SK-N-SH (cell line): ENCODE data around the gene CLSTN2. TPM values are rescaled to one million over a fixed set of nuclear protein-coding genes. Genes with fewer than 3 reads are reported as not detected.

ENCODE experiments used
- CTCF ChIA-PET: fragments of 300-600, 350-600 bp; formaldehyde crosslinking; extraction: SDS; loops from one replicate; lab custom pipeline; 2021; lab: Yijun Ruan, JAX
- POLR2A ChIA-PET: fragments of 350-600 bp; sonication (Branson Sonifier 250); formaldehyde crosslinking; extraction: SDS; loops from one replicate; lab custom pipeline; 2020; ENCODE audit warnings: antibody characterized with exemption, inconsistent platforms; lab: Yijun Ruan, JAX
- DNase-seq: peaks from one replicate; pipeline ENCODE4 v3.0.0; 2012
- H2AFZ ChIP-seq: fragments of 200-600 bp; sonication (generic); 2 replicates; pipeline ENCODE4 v1.8.1; 2016; ENCODE audit warnings: antibody characterized with exemption, mild to moderate bottlenecking, low read depth
- H3F3A ChIP-seq: fragments of 200-600 bp; sonication (generic); replicated peaks from 2 replicates; pipeline ENCODE3; 2016; ENCODE audit warnings: antibody characterized with exemption, mild to moderate bottlenecking; ENCODE audit not compliant: insufficient read depth
- H3K27ac ChIP-seq, 2 experiments: fragments of 200-500 bp in 1 of 2; fragments of 200-600 bp in 1 of 2; sonication (Bioruptor generic) in 1 of 2; sonication (generic), shearing (Covaris generic) in 1 of 2; 2 replicates each; pipeline versions ENCODE4 v1.5.1 to v1.6.1; 2014 to 2016; ENCODE audit warnings: low read depth in 2 of 2, inconsistent platforms in 1 of 2, low read length in 1 of 2, mild to moderate bottlenecking in 1 of 2, mixed read lengths in 1 of 2
- H3K27me3 ChIP-seq: fragments of 200-600 bp; sonication (generic), shearing (Covaris generic); 2 replicates; pipeline ENCODE4 v1.6.1; 2016; ENCODE audit warnings: mixed run types; ENCODE audit not compliant: insufficient read depth
- H3K36me3 ChIP-seq, 2 experiments: fragments of 200-500 bp in 1 of 2; fragments of 200-600 bp in 1 of 2; sonication (Bioruptor generic) in 1 of 2; sonication (generic) in 1 of 2; replicated peaks in 1 of 2; 2 replicates each; pipeline versions ENCODE3 to v1.5.1; 2014 to 2016; ENCODE audit warnings: low read length in 1 of 2, mild to moderate bottlenecking in 1 of 2; ENCODE audit not compliant: insufficient read depth in 2 of 2, control insufficient read depth in 1 of 2
- H3K4me1 ChIP-seq, 2 experiments: fragments of 200-500 bp in 1 of 2; fragments of 200-600 bp in 1 of 2; sonication (Bioruptor generic) in 1 of 2; sonication (generic), shearing (Covaris generic) in 1 of 2; 2 replicates each; pipeline versions ENCODE4 v1.5.1 to v1.6.1; 2014 to 2016; ENCODE audit warnings: low read depth in 1 of 2, low read length in 1 of 2, mixed run types in 1 of 2; ENCODE audit not compliant: insufficient read depth in 2 of 2, control insufficient read depth in 1 of 2
- H3K4me2 ChIP-seq: fragments of 200-600 bp; sonication (generic), shearing (Covaris generic); 2 replicates; pipeline ENCODE4 v1.6.1; 2017; ENCODE audit warnings: mixed run types
- H3K4me3 ChIP-seq, 2 experiments: fragments of 200-500 bp in 1 of 2; fragments of 200-600 bp in 1 of 2; sonication (Bioruptor generic) in 1 of 2; sonication (generic), shearing (Covaris generic) in 1 of 2; 2 replicates each; pipeline versions ENCODE4 v1.5.1 to v1.8.1; 2014 to 2016; ENCODE audit warnings: low read depth in 2 of 2, inconsistent platforms in 1 of 2, low read length in 1 of 2, mild to moderate bottlenecking in 1 of 2, mixed read lengths in 1 of 2, moderate library complexity in 1 of 2
- H3K79me2 ChIP-seq: fragments of 200-600 bp; sonication (generic); 2 replicates; pipeline ENCODE4 v1.8.1; 2017; ENCODE audit warnings: mild to moderate bottlenecking; ENCODE audit not compliant: insufficient read depth
- H3K9ac ChIP-seq: fragments of 200-600 bp; sonication (generic); 2 replicates; pipeline ENCODE4 v1.6.1; 2017; ENCODE audit warnings: mixed run types
- H3K9me2 ChIP-seq: fragments of 200-600 bp; sonication (generic); 2 replicates; pipeline ENCODE4 v1.6.1; 2017; ENCODE audit warnings: mixed run types
- H3K9me3 ChIP-seq: fragments of 200-600 bp; sonication (generic); 2 replicates; pipeline ENCODE4 v1.6.1; 2017; ENCODE audit warnings: mixed run types, mild to moderate bottlenecking, moderate library complexity
- H4K20me1 ChIP-seq: fragments of 200-600 bp; sonication (generic); 2 replicates; pipeline ENCODE4 v1.6.1; 2017; ENCODE audit warnings: mild to moderate bottlenecking, mixed run types; ENCODE audit not compliant: insufficient read depth
- CHD2 ChIP-seq: fragments of 150-350 bp; IDR thresholded peaks from 2 replicates; pipeline ENCODE4 v1.6.1; 2018; ENCODE audit warnings: low read length; ENCODE audit not compliant: partially characterized antibody
- FOXJ3 ChIP-seq: sonication (generic); formaldehyde crosslinking; IDR thresholded peaks from 2 replicates; pipeline ENCODE4 v1.5.1; 2020; ENCODE audit warnings: mild to moderate bottlenecking, missing genetic modification reagents
- NFIC ChIP-seq: IDR thresholded peaks from 2 replicates; pipeline ENCODE4 v1.4.0; 2012; ENCODE audit warnings: borderline replicate concordance
- RAD21 ChIP-seq: IDR thresholded peaks from 2 replicates; pipeline ENCODE4 v1.6.1; 2012; ENCODE audit warnings: mild to moderate bottlenecking, low read length
- TEAD4 ChIP-seq: IDR thresholded peaks from 2 replicates; pipeline ENCODE4 v1.4.0; 2012; ENCODE audit warnings: mild to moderate bottlenecking, borderline replicate concordance; ENCODE audit not compliant: insufficient read depth
- WGBS: methylation state at CpG from one replicate; pipeline ENCODE4 v1.1.6; 2017; ENCODE audit warnings: low lambda C conversion rate; 5-methylcytosine and 5-hydroxymethylcytosine counted together
- polyA plus RNA-seq, 3 experiments: library from polyadenylated mRNA; depleted of rRNA; stranded (reverse); fragments of >200 nt; gene quantifications; 2 replicates each; pipeline ENCODE4 v1.2.3, GENCODE V29; 2012
- TF ChIP-seq, protein P1 (sequence below): IDR thresholded peaks from 2 replicates; pipeline ENCODE4 v1.4.0; 2012; ENCODE audit warnings: low read depth, borderline replicate concordance
- TF ChIP-seq, protein P2 (sequence below): fragments of 200-600 bp; sonication (generic); IDR thresholded peaks from 2 replicates; pipeline ENCODE4 v1.6.1; 2017; ENCODE audit warnings: antibody characterized with exemption, mild to moderate bottlenecking, moderate library complexity

CLSTN2 gene
- polyA plus RNA-seq, 1 of the 3 experiments (the other 2 are of a cell fraction), result 0.02 TPM

DNA sequence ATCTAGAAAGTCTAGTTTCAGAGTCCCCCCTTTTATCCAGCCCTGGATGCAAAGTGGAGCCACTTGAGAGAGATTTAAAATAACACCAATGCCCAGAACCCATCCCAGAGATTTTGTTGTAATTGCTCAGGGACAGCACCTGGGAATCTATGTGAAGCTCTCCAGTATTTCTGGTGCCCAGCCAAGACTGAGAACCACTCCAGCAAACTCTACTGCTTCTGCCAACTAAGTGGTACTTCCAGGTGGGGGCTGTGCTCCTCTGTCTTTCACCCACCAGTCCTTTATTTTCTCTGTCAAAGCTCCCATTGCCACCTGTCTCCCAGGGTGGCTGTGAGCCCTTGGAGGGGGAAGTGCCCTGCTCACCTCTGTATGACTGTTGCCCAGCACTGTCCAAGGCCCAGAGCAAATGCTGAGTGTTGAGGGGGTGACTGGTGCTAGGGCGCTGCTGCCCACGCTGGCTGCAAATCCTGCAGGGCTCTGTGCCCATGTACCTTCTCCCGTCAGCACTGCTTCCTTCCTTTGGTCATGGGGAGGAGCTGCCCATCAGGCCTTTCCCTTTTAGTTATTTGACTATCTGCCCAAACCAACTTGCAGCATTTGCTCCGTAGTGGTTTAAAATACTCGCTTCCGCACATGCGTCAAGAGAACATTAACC, 9.4 kb downstream of the CLSTN2 start (continued):
- TF ChIP-seq NFIC, result no peak

DNA sequence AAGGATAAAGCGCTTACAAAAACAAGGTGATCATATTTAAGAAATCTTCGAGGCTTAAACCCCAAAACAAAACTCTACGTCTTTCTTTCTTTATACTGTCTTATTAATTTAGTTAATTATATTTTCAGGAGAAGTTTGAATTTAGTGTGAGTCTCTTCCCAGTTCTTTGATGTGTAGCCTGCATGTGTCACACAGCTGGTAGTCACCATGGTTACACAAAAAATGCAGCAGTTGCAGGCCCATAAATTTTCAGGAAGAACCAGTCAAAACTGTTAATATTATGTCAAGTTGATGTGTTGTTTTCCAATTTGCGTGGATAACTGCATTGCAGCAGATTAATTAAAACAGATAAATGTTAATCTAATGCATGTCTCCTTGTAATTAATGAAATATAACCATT, 10.4 kb downstream of the CLSTN2 start:
- 25% methylated on average over 4 of the region's 4 CpGs for WGBS
- no peaks in the 10 kb centered on the region for H3F3A ChIP-seq
- H3K9ac ChIP-seq, result no peak overlapping the region
- ChIA-PET POLR2A (no interaction called here), CTCF (no interaction called here)
- H3K9me2 ChIP-seq, result no peaks in the 10 kb centered on the region
- no peak overlapping the region for H3K4me3 ChIP-seq
- H3K9me3 ChIP-seq, result no peaks in the 10 kb centered on the region
- DNase-seq, result no peak
- H4K20me1 ChIP-seq, result no peaks in the 10 kb centered on the region
- H3K36me3 ChIP-seq, result no peaks in the 10 kb centered on the region
- no peak overlapping the region for H3K4me2 ChIP-seq
- no peaks in the 10 kb centered on the region; a peak in 1 of 4 replicates for H3K4me1 ChIP-seq
- no peaks in the 10 kb centered on the region for H3K79me2 ChIP-seq
- H3K27ac ChIP-seq, result no peak overlapping the region
- no peak for TF ChIP-seq FOXJ3 (CRISPR knock-in tag)
- no peak overlapping the region for H2AFZ ChIP-seq
- no peaks in the 10 kb centered on the region for H3K27me3 ChIP-seq

DNA sequence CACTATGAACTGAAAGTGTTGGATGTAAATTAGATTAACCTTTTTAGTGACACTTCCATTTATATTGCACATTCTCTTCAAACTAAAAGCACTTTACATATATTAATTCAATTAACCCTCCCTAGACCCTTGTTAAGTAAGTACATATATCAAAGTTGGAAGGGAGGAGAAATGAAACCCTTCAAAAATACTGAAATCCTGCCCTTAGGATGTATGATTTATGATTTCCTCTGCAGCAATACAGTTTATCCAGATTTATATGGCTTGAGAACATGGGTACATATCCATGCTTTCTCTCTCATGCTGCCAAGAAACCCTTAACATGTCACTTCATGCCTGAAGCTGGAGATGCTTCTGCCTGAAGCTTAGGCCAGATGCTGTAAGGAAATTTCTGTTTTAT, 11.0 kb downstream of the CLSTN2 start:
- Histone ChIP-seq H3K79me2 (no peaks in the 10 kb centered on the region), H3F3A (no peaks in the 10 kb centered on the region), H3K36me3 (no peaks in the 10 kb centered on the region), H2AFZ (no peak overlapping the region), H3K9me2 (no peaks in the 10 kb centered on the region), H3K4me3 (no peak overlapping the region), H3K9ac (no peak overlapping the region), H3K4me1 (no peaks in the 10 kb centered on the region; a peak in 1 of 4 replicates), H3K9me3 (no peaks in the 10 kb centered on the region), H3K27ac (no peak overlapping the region), H3K27me3 (no peaks in the 10 kb centered on the region), H4K20me1 (no peaks in the 10 kb centered on the region), H3K4me2 (no peak overlapping the region)
- TF ChIP-seq, protein P1, sequence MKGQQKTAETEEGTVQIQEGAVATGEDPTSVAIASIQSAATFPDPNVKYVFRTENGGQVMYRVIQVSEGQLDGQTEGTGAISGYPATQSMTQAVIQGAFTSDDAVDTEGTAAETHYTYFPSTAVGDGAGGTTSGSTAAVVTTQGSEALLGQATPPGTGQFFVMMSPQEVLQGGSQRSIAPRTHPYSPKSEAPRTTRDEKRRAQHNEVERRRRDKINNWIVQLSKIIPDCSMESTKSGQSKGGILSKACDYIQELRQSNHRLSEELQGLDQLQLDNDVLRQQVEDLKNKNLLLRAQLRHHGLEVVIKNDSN, result no peak
- TF ChIP-seq CHD2 (no peak), RAD21 (no peak), TEAD4 (no peak)
- TF ChIP-seq, protein P2, sequence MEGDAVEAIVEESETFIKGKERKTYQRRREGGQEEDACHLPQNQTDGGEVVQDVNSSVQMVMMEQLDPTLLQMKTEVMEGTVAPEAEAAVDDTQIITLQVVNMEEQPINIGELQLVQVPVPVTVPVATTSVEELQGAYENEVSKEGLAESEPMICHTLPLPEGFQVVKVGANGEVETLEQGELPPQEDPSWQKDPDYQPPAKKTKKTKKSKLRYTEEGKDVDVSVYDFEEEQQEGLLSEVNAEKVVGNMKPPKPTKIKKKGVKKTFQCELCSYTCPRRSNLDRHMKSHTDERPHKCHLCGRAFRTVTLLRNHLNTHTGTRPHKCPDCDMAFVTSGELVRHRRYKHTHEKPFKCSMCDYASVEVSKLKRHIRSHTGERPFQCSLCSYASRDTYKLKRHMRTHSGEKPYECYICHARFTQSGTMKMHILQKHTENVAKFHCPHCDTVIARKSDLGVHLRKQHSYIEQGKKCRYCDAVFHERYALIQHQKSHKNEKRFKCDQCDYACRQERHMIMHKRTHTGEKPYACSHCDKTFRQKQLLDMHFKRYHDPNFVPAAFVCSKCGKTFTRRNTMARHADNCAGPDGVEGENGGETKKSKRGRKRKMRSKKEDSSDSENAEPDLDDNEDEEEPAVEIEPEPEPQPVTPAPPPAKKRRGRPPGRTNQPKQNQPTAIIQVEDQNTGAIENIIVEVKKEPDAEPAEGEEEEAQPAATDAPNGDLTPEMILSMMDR, result no peak
- POLR2A ChIA-PET, result no interaction called here
- CTCF ChIA-PET, result no interaction called here
- DNase-seq, result no peak
